HG02943 (cell line): ENCODE measurements around the gene CHL1.

Experiments used
- ATAC-seq: cut with Tn5 transposase; IDR thresholded peaks from one replicate; pipeline ENCODE4 v1.9.1; 2021; ENCODE audit warnings: mild to moderate bottlenecking, low read depth, moderate library complexity; ENCODE audit not compliant: unreplicated experiment

The CHL1 gene

DNA sequence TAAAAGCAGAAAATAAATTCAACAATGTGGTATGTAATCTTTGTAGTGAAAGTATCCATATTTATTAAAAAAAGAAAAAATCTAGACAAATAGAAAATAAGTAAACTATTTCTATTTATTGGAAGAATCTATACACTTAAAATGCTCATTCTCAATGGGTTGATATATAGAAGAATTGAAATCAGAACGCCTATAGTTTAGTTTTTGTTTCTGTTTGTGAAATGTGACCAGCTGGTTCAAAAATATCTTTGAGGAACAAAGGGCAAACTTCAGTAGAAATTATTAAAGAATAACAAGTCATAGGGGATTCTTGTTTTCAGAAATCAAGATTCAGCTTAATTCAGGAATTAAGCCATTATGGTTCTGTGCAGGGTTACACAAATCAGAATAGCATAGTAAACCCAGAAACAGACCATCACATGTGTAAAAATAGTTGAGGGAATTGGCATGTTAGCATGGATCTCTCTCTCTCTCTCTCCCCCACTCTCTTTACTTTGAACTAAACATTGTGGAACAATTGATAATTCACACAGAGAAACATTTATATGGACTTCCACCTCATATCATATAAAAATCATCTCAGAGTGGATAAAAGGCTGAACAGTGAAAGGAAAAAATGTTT lies 134.0 kb downstream of the CHL1 start:
- ATAC-seq, result no peak

DNA sequence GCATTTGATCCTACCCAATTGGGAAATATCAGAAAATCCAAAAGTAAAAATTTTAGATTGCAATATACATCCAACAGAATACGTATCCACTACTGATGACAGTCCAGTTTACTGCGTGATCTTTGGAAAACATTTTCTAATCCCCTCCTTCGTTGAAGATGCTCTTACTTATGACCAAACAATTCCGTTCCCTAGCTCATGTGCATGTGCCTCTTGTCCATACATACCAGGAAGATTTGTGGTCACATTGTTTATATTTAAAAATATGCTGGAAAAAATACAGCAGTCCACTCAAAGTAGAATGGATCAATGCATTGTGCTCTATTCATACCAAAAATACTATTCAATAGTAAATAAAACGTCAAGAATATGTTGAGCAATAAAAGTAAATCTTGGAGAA lies 135.3 kb downstream of the CHL1 start:
- no peak for ATAC-seq

DNA sequence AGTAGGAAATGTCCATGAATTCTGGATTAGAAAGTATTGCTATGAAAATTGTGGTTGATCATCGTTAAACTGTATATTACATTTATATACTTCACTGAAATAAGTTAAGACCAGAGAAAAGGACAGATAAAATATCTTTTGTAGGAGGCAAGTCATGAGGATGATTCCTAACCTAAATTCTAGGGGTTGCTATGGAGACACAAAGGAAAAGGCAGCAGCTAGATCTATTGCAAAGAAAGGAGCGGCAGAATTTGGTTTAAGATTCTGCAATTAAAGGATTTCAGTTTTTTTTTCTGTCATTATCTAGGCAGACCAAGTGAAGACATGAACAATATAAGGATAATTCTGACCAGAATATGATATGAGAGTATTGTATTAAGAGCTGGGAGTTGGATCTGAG lies 136.1 kb downstream of the CHL1 start:
- ATAC-seq, result no peak

DNA sequence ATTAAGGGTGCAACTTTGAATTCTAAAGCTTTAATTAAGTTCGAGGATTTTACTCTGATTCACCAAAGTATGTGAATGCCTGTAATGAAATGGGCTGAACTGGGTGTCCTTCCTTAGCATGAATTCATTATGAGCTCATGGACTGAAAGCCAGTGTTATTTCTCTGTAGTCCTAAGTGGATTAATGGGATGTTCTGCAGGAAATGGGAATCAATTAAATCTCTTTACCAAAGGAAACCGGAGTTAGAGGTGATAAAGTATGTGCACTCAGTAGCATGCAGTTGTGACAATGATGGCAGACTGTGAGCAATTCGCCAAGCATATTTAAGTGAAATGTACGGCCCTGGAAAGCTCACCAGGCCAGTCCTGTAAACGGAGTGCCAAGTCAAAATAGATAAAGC lies 138.7 kb downstream of the CHL1 start:
- ATAC-seq, result no peak

DNA sequence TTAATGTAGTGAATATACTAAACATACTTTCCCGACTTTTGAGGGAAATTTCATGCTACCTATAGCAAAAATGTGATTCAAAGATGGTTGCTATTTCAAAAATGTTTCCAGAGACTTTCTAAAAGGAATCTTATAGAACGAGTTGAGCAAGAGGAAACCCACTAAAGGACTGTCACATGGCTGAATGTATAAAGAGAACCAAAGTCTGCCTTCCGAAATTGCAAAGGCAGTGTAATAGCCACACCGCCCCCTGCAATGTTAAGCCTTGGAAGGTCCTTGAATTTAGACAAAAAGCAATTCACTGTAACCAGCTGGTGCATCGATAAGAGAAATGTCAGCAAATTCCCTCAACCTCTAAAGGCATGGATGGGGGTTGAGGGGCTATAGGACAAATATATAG lies 142.8 kb downstream of the CHL1 start:
- no peak for ATAC-seq

DNA sequence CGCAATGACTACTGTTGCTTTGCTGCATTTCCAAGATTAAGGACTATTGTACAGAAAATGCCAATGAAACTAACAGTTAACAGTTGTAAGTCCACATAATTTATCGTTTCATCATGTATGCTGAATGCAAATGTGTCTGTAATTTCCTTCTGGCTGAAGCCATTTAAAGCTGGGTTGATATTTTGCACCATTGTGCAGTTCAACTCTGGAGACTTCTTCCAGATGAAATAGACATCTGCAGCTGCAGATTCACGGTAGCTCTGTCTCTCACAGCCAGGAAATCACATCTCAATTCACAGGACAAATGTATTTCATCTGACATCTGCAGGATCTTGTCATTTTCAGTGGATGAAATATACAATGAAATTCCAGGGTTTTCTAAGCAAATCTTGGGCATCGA lies 145.4 kb downstream of the CHL1 start:
- no peak for ATAC-seq

DNA sequence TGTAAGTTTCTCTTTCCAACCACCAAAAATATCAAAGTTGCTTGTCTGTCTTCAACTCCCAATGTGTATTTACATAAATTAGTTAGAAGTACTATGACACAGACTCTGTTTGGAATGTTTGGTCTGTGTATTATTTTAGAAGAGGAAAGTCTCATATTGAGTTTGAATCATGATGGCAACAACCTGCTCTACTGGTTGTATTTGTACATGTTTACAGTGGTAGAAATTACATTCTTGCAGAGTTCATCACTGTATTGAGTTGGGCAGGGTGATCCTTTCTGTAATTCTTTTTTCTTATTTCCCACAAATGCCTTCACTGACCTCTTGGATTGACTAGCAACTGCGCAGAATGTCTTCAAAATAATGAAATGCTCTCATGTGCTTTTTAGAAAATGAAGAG lies 149.6 kb downstream of the CHL1 start:
- ATAC-seq, result no peak

DNA sequence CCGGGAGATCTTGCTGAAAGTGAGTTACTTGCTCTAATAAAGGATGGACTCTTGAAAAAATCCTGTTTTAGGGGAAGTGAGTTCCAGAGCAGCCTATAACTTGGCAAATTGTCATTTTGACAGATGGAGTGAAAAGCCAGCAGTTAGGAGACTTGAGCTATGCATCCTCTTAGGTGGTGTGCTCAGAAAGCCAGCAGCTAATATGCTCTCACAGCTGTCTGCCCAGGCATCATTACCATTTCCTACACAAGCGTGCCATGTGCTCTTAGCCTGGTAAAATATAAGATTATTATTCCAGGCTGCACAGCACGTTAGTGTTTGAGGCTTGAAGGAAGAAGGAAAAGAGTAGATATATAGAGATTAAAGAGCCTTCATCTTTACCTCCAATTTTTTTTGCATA lies 151.0 kb downstream of the CHL1 start:
- ATAC-seq, result no peak

DNA sequence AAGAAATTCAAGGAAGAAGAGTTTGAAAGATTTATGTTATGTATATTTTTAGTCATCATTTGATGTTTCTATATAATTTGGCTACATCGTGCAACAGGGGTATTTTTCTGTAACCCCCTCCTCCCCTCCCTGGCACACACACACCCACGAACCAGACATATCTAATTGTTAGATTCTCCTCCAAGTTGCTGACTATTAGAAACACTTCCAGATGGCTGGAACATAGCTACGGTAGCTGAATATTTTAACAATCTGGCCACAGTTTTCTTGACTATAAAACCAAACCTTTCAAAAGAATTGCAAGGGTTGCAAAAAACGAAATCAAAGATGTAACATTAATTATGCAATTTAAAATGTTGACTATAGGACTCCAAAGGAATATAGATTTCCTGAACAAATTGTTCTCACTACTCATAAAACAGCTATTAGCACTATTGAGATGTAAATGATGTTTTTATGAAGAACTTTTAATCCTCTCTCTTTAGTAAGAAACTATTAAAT lies 154.4 kb downstream of the CHL1 start:
- ATAC-seq, result no peak

DNA sequence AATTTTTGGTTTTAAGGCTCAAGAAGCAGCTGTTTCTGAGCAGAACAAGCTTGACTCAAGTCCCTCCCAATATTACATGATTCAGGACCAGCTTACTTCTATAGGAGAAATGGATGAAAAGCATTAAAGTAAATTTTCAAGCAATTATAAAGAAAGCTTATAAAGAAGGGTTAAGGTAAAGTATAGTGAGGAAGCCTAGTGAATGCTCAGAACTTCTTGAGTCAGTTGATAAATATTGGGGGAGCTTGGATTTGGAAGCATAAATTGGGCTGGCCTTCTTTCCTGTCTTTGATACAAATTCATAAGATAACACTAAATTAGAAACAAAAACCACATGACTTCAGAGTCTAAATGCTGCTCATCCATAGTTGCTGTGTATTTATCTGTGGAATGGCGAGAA lies 156.0 kb downstream of the CHL1 start:
- no peak for ATAC-seq

DNA sequence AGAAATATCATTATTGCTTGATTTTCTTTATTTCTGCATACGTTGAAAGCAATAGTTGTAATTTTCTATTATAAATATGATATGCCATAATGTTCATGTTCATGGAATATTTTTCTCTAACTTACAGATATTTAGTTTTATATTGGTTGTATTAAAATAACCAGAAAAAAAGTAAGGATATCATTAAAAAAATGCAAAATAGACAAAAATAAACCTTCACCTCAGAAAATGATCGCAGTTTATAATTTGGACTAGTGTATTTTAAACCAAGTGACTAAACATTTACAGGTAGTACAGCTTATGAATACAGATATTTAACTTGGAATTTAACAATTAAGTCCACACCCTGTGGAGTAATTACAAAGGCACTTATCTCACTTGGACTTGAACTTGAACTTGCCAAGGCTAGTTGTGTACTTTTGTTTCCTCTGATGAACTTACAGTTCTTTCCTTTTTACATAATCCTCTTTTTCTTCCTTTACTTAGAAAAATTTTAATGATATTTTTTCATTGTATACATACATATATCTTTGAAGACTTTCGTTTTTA lies 156.7 kb downstream of the CHL1 start:
- no peak for ATAC-seq

DNA sequence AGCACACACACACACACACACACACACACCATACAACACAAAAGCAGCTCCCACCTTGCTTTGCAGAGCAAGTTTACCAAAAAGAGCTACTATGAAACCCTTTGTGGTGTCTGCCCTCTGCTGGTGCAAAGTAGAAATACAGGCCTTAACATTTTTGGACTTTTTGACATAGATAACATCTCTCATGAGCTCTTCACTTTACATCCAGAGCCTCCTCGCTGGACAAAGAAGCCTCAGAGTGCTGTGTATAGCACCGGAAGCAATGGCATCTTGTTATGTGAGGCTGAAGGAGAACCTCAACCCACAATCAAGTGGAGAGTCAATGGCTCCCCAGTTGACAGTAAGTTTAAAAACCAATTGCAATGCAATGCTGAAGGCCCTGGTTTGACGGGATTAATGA lies 157.9 kb downstream of the CHL1 start:
- ATAC-seq, result peak; percentile 52

DNA sequence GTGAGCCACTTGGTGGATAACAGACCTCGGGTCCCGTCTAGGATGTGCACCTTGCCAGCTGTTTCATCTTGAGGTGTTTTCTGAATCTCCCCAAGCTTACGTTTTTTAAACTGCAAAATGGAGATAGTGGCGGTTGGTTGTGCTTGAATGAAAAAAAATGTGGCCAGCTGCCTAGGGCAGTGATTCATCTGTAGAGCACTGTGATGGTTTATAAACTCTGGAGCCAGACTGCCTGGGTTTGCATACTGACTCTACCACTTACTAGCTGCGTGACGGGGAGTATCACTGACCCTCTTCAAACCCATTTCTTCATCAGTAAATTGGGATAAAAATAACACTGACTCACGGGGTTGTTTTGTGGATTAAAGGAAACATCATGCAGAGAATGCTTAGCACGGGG lies 159.1 kb downstream of the CHL1 start:
- no peak for ATAC-seq

DNA sequence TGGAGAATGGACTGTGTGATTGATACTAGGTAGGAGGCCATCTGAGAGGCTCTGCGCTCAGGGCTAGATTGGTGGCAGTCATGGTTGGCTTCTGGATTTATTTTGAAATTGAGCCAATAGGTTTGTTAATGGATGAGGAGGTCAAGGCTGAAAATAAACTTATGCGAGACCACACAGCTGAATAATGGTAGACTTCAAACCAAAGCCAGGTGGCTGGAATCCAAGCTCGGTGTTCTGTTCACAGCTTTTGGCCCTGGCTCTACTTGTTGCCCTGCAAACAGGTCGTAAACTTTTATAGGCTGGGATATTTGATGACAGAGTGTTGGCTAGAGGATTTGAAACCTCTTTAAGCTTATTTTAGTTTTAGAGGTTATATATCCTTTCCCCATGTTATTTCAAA lies 160.4 kb downstream of the CHL1 start:
- no peak for ATAC-seq

DNA sequence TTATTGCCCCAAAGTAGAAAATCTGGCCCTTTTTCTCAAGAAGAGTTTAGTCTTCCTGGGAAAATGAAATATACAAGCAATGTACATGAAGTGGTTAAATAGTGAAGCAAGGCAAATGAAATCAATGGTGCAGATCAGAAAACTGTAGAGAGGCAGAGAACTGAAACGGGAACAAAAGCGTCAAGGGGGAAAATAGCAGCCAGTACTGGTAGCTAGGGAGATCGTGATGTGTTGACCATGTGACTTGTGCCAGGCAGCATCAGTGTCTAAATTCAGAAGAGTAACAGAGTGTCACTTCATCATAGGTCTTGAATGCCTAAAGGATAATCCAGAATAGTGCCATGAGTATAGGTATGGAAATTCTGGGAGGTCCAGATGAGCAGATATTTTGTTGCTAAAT lies 163.1 kb downstream of the CHL1 start:
- peak; percentile 56 for ATAC-seq

DNA sequence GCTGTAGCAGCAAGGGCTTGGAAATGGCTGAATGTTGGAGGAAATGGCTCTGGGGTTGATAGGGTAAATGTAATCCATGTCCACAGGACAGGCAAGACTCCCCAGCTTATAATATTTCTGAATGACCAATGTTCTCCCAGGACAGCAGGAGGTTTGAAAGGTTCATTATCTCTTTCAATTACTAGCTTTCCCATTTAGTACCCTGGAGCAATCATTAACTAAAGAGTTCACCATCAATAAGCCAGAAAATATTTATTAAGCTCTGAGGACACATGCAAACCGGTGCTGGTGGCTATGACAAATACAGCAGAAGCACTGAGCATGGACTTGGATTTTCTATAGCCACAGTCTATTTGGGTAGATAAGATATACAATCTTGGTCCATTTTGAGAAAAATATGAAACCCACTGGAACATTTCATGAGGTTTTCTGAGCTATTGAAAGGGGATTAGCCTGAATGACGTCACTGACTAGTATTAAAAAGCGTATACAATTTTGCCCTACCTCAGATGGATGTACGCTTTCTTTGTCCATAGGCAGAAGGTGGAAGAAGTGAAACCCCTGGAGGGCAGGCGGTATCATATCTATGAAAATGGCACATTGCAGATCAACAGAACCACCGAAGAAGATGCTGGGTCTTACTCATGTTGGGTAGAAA lies 166.2 kb downstream of the CHL1 start:
- ATAC-seq, result no peak

DNA sequence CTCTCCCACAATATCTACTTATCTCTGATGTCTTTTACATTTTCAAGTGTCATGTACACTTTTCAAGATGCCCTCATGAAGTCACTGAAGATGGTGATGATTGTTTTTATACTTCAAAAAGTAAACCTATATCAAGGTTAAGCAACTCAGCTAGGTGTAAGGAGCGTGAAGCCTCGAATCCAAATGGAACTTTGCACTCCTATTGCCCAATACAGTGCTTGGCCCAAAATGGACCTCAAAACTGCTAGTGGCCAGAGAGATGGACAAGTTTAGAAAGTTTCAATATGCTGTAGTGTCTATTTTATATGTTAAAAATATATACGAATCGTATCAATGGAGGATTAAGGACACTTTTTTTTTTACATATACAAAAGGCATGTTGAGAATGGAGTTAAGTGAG lies 167.7 kb downstream of the CHL1 start:
- ATAC-seq, result no peak

DNA sequence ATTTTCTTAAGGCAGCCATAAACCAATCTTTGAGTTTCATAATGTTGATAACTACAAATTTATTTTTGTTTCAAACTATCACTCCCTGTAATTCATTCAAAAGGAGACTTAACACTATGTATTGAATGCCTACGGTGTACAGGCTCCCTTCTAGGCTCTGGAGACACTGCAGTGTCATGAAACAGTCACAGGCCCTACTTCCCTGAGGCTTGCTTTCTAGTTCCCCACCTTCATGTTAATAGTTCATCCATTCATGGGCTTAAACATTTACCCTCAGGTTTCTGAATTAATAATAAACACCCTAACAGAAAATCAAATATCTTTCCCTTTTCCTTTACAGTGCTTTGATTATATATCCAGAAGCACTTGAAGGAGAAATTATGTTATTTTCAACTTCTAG lies 168.7 kb downstream of the CHL1 start:
- ATAC-seq, result peak; percentile 58

DNA sequence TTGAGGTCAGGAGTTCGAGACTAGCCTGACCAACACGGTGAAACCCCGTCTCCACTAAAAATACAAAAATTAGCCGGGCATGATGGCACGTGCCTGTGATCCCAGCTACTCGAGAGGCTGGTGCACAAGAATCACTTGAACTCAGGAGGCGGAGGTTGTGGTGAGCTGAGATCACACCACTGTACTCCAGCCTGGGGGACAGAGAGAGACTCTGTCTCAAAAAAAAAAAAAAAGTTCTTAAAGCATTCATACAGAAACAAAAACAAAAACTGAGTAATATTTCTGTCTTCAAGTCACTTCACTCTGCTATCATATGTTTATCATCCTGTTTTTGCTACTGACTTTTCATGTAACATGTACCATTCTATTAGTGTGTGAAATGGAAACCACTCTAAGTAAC lies 169.7 kb downstream of the CHL1 start:
- peak; percentile 45 for ATAC-seq

DNA sequence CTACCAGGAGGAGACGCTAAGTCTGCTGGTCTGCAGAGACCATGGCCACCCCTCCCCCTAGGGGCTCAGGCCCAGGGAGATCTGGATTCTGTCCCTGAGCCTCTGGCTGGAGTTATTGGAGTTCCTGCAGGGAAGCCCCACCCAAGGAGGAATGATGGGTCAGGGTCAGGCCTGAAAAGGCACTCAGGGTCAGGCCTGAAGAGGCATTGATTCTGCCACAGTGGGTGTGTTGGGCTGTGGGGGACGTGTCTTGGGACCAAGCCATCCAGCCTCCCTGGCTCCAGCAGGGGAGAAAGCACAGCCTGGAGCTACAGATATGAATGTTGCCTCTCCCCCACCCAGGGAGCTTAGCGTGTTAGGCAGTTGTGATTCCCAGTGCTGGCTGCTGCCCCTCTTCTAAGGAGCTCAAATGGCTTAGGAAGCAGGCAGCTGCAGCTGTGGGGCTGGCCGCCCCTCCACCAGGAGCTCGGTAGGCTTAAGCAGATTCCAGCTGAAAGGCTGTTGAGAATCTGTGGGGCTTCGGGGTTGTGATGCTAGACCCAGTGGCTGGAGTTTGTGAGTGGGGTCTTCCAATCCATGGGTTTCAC lies 176.7 kb downstream of the CHL1 start:
- no peak for ATAC-seq

DNA sequence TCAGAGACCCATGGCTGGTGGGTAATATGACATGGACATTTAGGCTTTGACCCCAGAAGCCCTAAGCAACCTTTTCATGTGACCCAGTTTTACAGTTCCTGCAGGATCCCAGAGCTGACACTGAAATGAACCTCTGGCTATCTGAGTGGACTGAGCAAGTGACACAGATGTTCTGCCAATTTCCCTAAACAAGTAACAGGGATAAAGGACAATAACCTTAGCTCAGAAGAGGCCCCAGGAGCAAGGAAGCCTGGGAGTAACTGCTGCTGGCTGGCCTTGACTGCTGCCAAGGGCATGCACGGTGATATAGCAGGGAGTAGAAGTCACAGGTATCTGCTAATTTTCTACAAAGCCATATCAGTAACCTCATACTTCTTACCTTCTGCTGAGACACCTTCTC lies 177.9 kb downstream of the CHL1 start:
- ATAC-seq, result no peak

DNA sequence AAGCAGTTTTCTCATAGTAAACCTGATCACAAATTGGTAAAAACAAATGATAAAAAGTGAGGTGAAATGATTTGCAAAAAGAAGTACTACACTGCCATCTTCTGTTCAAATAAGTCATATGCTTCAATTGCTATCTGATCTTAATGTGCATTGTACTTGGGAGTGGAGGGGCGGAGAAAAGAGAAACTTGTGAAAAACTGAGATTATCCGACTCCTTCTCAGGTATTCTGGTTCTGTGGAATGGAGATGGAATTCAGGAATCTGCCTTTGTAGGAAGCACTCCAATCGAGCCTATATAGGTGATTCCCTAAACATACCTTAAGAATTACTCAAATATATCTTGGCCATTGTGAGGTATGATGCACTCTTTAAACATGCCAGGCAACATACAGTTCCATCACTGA lies 180.6 kb downstream of the CHL1 start:
- ATAC-seq, result peak; percentile 59
